HG03066 (cell line): ENCODE data around the gene R3HDM1.
A peak's percentile ranks its signal among the peaks of the same experiment; 100 is the strongest.
"Not testable (repeated sequence)": the region's sequence is repeated elsewhere in the genome, so short reads cannot be mapped to it uniquely, and the experiment has no call there.

Experiments used
- ATAC-seq: cut with Tn5 transposase; IDR thresholded peaks from one replicate; pipeline ENCODE4 v1.9.1; 2021; ENCODE audit warnings: low read depth; ENCODE audit not compliant: unreplicated experiment

Gene R3HDM1

DNA sequence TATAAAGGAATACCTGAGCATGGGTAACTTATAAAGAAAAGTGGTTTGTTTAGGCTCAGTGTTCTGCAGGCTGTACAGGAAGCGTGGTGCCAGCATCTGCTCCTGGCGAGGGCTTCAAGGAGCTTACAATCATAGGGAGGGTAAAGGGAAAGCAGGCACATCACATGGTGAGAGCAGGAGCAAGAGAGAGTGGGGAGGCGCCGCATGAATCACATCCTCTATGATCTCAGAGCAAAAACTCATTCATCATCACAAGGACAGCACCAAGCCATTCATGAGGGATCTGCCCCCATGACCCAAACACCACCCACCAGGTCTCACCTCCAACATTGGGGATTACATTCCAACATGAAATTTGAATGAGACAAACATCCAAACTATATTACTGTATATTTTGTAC, 32.5 kb downstream of the R3HDM1 start:
- no peak for ATAC-seq

DNA sequence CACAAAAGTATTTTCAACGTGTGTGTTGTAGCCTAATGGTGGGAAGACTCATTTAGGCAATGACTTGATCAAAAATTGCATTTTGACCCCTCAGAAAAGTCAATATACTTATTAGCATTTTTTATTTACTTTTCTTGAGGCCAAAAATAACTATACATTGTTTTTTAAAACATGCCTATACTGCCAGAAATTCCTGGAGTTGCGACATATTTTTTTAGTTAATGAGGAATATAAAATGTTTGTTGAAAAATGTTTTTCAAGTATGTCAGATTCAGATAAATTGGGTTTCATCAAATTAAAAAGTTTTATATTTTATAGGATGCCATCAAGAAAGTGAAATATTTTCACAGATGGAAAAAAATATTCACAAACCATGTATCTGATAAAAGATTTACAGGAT, 39.6 kb downstream of the R3HDM1 start:
- ATAC-seq: no peak

DNA sequence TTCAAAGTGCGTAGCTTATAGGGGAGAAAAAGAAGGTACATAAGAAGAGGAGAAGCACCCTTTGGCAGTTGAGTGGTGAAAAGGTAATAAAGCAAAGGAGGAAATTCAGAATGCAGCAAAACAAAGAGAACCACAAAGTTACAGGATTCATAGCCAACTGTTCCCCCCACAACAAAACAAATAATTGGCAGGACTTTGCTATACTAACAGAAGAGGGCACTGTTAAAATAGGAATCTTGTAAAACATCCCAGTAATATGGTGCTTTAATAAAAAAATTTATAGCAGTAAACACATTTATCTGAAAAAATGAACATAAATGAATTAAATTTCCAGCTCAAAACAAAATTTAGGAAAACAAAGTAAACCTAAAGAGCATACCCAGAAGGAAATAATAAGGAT, 42.3 kb downstream of the R3HDM1 start:
- ATAC-seq: no peak

DNA sequence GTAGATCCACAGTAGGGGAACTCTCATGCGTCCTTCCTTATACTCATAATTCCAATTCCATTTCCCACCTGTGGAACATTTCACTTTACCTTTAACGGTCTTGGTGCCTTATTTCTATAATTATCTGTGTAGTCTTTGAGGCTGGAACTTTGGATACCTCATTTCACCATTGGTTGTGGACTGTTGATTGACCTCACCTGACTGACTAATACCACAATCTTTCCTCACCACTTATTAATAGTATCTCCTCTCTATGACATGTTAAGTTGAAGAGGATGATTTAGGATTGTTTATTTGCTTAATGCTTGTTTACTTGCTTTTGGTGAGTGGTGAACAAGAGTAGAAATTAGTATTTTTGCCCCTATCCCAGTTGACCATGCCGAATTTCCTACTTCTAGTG, 50.0 kb downstream of the R3HDM1 start:
- no peak for ATAC-seq

DNA sequence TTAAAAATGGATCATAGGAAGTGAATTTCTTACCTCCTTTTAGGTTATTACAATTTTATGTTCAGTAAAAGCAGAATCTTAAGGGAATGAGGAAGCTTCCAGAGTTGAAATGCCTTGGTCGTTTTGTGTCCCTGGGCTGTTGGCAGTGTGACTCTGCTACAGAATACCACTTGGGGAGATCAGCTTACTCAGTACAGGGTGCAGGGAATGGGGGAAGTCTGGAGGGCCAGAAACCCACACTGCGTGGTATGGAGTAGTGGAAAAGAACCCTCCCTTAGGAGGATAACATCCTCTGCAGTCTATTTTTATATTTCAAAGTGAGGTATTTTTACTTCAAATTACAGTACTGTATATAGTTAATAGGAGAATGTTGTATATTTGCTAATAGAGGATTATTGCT, 51.1 kb downstream of the R3HDM1 start:
- no peak for ATAC-seq

DNA sequence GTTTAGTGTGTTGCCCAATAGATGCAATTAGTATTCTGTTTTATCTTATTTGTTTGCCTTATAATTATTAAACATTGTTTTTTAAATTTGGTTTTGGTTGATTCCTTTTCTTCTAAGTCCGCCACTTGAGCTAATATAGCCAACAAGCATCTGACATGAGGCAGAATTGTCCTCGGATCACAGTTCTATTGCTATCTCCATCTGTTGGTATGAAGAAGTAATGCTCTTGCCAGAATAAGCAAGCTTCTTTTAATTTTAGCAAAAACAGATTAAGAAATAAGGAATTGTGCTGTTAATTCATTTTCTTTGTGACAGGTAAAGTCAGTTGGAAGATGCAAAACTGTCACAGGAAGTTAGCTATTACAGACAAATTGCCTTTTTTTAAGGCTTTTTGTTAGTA, 54.3 kb downstream of the R3HDM1 start:
- no peak for ATAC-seq

DNA sequence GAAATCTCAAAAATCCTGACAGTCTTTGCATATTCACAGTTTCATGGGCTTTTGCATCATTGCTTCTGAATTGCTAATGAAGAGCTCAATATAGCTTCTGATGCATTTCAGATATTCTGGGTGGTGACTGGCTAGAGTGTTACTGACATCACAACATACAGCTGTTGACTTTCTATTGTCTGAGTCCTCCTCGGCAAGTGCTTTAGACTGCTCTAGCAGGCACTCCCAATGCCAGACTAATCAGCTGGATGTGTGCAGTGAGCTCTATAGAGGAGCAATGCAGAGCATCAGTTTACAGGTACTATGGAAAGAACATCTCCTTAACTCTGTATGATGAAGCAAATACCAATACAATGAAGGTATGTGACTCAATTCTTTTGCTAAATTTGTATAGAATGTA, 54.9 kb downstream of the R3HDM1 start:
- peak; percentile 53 for ATAC-seq

DNA sequence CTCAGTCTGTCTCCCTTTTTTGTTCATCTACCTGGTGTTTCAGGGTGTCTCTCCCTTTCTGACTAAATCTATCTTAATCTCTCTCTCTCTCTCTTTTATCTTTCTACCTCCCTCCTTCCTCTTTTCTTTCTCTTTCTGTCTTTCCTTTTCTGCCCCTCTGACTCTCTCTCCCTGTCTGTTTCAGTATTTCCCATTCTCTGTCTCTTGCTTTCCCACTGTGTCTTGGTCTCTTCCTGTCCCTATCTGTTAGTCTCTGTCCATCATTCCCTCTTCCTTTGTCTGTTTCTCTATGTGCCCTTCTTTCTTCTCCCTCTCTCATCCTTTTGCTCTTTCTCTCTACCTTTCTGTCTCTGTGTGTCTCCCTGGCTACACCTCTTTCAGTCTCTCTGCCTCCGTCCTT, 56.7 kb downstream of the R3HDM1 start:
- ATAC-seq: no peak

DNA sequence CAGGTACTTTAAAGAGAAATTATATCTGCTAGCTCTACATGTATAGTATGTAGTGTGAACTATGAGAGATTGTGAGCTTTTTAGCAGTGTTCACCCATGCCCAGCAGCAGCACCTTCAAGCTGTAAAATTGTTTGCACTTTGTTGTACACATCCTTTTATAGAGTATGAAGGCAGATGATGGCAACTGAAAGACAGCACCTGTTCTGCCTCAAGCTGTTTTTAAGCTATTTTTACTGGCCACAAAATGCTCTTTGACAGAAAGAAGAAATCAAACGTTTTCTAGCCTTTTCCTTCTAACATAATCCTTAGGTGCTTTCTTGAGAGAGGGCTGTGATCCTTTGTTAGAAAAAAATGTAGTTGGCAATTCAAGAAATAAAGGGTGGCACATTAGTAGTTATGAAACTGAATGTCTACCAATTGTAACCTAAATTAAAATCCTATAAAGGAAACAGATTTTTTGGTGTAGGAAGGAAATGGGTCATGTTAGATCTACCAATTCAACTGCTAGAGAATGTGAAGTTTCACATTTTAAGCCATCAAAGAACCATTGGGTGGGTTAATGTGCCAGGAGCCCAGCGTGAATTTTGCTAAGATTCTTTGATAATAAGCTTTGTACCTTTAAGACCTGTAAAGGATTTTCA, 59.5 kb downstream of the R3HDM1 start:
- ATAC-seq: no peak

DNA sequence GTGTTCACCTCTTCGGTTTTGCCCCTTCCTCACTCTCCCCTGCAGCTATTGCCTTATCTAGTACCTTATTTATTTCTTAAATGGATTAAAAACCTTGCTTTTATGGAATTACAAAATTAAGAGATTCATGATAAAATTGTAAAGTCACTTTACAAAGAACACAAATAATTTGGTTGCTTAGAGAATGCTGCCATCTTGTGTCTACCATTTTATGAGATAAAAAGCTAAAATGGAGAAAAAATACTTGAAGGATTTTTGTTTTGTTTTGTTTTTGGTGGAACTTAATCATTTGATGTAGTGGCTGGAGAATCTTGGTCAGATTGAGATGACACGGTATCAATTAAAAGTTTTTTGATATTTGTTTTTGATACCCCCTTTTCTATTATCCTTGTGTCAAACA, 69.6 kb downstream of the R3HDM1 start:
- no peak for ATAC-seq

DNA sequence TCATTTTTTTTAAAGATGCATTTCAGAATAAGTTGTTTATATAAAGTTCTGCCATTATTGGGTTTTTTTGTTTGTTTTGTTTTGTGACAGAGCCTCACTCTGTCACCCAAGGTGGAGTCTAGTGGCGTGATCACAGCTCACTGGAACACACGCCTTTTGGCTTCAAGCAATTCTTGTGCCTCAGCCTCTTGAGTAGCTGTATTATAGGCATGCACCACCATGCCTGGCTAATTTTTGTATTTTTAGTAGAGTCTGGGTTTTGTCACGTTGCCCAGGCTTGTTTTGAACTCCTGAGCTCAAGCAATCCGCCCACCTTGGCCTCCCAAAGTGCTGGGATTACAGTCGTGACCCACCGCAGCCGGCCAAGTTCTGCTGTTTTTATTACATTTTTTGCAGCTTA, 72.3 kb downstream of the R3HDM1 start:
- no peak for ATAC-seq

DNA sequence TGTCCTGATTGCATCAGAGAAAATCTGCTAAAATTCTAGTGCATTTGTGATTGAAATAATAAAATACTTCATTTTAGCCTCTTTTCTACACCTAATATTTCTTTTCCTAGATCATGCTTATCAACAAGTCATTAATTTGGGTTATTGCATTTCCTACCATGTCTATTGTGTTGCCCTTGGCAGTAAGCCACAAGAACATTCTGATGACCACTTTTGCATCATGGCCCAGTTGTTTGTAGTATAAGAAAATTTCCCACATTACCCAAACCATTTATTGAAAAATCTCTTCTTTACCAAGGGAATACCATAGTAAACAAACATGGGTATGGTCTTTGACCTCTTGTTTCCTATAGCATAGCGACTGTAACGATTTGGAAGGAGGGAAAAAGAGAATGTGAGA, 76.3 kb downstream of the R3HDM1 start:
- no peak for ATAC-seq

DNA sequence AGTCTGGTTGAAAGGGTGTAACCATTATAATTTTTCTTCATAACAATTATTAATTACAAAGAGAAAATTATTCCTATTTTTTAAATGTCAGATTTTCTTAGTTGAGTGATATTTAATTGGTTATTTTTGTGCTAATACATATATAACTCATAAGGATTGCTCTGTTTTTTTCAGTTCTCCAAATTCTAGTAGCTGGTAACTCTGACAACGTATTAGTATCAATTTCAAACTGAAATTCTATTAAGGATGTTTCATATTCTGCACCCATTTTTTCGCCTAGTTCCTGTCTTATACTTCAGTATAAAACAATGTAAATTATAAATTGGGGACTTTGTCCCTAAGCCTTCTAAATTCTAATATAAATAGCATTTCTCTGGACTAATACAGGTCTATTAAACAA, 81.0 kb downstream of the R3HDM1 start:
- no peak for ATAC-seq

DNA sequence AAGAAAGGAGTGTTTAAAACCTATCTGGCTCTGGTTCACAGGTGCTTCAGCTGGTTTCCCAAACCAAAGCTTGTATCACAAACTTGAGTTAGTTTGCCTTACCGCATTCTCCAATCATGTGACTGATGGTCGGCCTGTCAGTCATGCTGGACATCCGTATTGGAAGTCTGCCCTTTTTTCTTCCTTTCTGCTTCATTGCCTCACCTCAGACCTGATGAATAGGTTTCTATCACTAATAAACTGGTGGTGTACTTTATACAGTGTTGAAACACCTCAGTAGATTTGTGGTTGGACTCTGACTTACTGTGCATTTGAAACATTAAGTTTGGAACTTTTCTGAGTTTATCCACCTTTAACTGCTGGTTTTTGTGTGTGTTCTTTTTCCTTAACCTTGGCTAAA, 84.1 kb downstream of the R3HDM1 start:
- ATAC-seq: no peak

DNA sequence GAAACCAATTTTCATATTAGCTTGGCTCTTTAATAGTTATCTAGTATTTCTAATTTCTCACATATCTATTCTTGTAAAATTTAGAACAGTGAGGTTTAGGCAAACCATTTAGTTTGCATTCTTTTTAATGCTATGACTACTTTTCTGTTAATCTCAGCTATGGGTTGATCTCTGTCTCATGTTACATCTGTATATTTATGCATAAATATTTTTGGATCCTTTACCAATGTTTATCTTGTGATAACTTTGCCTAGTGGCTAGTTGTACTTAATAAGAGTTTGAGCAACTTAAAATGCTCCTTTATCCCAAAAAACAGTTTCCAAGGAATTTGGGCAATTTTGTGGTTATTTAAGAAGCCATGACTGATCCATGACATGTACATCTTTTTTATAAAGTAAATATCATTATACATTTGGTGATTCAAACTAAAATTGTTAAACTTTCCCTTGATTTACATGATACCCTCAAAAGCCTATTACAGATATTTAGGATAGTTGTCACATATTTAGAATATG, 86.3 kb downstream of the R3HDM1 start:
- no peak for ATAC-seq

DNA sequence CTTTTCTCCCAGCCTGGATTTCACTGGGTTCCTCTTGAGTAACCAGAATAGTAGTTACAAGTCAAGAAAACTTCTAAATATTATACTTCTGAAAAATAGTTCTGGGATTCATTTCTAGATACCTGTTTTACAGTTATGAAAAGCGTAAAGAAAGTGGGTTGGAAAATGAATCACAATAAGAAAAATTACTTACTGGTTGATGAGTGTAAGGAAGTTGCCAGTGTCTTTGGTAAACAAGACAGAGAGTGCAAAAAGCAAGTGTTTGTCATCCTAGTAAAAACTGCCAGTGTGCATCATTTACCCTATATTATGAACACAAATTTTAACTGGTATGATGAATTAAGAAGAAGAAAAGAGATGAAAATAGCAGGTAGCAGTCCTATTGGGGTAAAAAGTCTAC, 88.9 kb downstream of the R3HDM1 start:
- no peak for ATAC-seq

DNA sequence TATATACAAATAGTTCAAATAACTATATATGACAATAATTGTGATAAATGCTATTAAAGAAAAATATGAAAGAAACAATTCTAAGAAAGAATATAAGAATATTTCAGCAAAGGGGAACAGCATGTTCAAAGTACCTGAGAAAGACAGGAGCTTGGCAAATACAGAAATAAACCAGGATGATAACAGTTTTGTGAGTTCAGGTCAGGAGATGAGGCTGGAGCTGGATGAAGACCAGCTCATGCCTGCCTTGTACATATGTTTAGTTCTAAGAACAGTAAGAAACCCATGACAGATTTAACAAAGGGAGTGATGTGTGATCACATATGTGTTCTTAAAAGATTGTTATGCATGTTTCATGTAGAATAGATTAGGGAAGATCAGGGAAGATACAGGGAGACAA, 98.2 kb downstream of the R3HDM1 start:
- no peak for ATAC-seq

DNA sequence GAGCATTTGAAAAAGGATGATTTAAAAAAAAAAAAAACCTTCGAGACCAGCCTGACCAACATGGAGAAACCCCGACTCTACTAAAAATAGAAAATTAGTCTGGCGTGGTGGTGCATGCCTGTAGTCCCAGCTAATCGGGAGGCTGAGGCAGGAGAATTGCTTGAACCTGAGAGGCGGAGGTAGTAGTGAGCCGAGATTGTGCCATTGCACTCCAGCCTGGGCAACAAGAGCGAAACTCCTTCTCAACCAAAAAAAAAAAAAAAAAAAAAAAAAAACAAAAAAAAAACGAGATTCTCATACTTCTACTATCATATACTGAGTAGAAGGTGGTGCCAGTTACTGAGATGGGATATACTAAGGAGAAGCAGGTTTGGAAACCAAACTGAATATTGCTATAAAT, 98.8 kb downstream of the R3HDM1 start:
- ATAC-seq: not testable (repeated sequence)

DNA sequence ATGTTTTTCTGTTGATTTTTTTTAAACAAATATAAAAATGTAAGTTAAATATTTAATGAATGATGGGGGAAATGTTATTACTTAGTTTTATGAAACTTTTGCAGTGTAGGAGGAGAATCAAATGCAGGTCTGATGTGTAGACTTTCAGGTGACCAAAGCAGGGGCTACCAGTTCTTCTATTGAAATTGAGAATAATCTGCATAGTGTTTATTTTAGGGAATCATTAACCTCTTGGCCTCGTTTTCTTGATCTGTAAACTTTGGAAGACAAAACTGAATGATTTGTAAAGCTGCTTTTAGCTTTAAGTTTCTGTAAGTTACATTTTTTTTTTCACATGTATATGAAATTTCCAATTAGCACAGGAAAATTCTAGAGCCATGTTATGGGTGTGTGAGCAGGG, 99.2 kb downstream of the R3HDM1 start:
- ATAC-seq: no peak

DNA sequence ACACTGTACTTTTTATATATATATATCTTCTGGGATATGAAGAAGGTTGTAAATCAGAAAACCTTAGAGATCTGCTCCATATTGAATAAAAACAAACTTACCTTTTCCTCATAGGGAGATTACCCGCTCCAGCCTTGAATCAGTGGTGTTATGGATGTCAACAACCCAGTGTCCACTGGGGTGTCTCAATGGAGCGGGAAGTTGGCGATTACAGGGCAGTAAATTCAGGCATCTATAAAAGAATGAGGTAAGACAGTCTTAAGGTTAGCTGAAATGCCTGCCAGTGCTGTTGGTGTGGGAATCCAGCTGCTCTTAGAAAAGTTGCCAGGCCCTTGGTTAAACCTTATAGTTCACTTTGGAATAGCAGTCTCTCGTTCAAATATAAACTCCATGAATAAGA, 102.3 kb downstream of the R3HDM1 start:
- ATAC-seq: no peak

DNA sequence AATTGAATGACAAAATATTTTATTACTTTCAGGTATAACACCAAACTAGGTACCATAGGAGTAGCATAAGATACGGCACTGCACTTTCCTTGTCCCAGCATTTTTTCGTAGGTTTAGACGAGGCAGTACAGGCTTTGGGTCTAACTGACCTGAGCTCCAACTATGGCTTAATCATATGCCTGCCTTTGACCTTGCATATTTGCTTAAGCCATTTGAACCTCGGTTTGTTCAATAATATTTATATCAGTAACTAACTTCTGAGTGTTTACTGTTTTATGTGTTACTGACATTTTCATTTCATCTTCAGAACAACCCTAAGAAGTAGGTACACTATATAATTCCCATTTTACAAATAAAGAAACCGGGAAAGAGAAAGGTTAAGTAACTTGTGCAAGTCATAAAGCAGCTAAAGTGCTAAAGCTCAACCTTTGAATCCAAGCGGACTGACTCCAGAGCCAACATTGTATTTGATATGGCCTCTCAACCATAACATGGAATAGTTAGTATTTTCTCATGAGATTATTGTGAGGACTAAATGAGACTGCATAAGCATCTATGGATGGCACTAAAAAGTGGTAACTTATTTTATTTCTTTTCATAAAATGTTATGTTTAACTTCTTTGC, 104.0 kb downstream of the R3HDM1 start:
- ATAC-seq: no peak

DNA sequence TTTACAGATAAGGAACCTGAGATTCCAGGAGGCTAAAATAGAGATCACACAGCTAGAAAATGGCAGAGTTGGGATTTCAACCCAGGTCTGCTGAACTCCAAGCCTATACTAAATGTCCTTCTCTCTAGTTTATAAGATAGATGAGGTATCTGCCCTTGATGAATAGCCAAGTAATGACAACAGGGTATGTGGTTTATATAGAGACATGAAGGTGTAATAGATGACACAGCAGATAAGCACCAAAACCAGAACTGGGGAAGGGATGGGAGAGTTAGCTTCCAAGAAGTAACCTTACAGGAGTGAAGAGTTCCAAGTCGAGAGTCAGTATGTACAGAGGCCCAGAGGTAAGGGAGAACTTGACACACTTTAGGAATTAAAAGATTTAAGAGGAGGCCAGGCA, 105.7 kb downstream of the R3HDM1 start:
- no peak for ATAC-seq
